Calu3 (cell line): Measurements from ENCODE around the gene NLRP7. TPM values are rescaled to one million over a fixed set of nuclear protein-coding genes. Genes with fewer than 3 reads are reported as not detected.

ENCODE experiments used
- BruUV-seq: library from RNA; stranded (reverse); fragments of 400-500 nt; replicated peaks from 2 replicates; lab custom pipeline; 2021; lab: Mats Ljungman, UMichigan
- CTCF ChIA-PET: fragments of 300-600 bp; sonication (Branson Sonifier 250); formaldehyde crosslinking; loops from one replicate; lab custom pipeline; 2022; ENCODE audit warnings: antibody characterized with exemption; lab: Charles Lee
- DNase-seq: peaks from one replicate; pipeline ENCODE4 v3.0.0; 2022
- H3K27ac Mint-ChIP-seq: one replicate; pipeline ENCODE4 v1.8.0; 2022; ENCODE audit warnings: mixed read lengths; ENCODE audit not compliant: unreplicated experiment
- H3K27me3 Mint-ChIP-seq: one replicate; pipeline ENCODE4 v1.8.0; 2022; ENCODE audit warnings: mixed read lengths; ENCODE audit not compliant: unreplicated experiment
- H3K36me3 Mint-ChIP-seq: one replicate; pipeline ENCODE4 v1.8.0; 2022; ENCODE audit warnings: mild to moderate bottlenecking, moderate library complexity, mixed read lengths; ENCODE audit not compliant: insufficient read depth, unreplicated experiment
- H3K4me1 Mint-ChIP-seq: one replicate; pipeline ENCODE4 v1.8.0; 2022; ENCODE audit warnings: mild to moderate bottlenecking, low read depth, mixed read lengths; ENCODE audit not compliant: unreplicated experiment
- H3K4me3 Mint-ChIP-seq: one replicate; pipeline ENCODE4 v1.8.0; 2022; ENCODE audit warnings: mild to moderate bottlenecking, low read depth, moderate library complexity, mixed read lengths; ENCODE audit not compliant: unreplicated experiment
- H3K9me3 Mint-ChIP-seq: one replicate; pipeline ENCODE4 v1.8.0; 2022; ENCODE audit warnings: low read depth, mixed read lengths; ENCODE audit not compliant: unreplicated experiment
- CTCF ChIP-seq: fragments of 200-600 bp; IDR thresholded peaks from one replicate; pipeline ENCODE4 v1.8.0; 2022; ENCODE audit warnings: antibody characterized with exemption; ENCODE audit not compliant: unreplicated experiment
- intact Hi-C: fragments of 100-400 bp; cut with micrococcal nuclease; formaldehyde crosslinking; loops from one replicate; pipeline ENCODE4 v1.10.0; 2022; ENCODE audit not compliant: unreplicated experiment
- total RNA-seq: library from RNA; stranded (reverse); gene quantifications from 2 replicates; pipeline ENCODE4 v1.2.3, GENCODE V29; 2022

Gene NLRP7
- total RNA-seq, 1 experiment from 2014 or later, result not detected

- no TSS peak for BruUV-seq
- H3K27me3 Mint-ChIP-seq, result peaks cover 59% of the 10 kb centered on the region
- no peaks in the 10 kb centered on the region for H3K4me1 Mint-ChIP-seq
- H3K9me3 Mint-ChIP-seq, result no peaks in the 10 kb centered on the region
- no peaks in the 10 kb centered on the region for H3K36me3 Mint-ChIP-seq
- DNase-seq, result no peak
- CTCF ChIA-PET, result interaction anchor here (0.7 kb wide), 1 partner anchor 12 kb away, joined by 3 read pairs; no protein-coding TSS in a partner anchor
- H3K4me3 Mint-ChIP-seq, result no peak overlapping the region
- intact Hi-C loops, result no loop called here
- no peak for TF ChIP-seq CTCF
- H3K27ac Mint-ChIP-seq, result no peak overlapping the region
Observed at GRCh38 chr19:54893406-54893805, 53.9 kb downstream of the NLRP7 start.

GRCh38 chr19:54889566-54889965 lies 57.8 kb downstream of the NLRP7 start:
- no peak for DNase-seq
- intact Hi-C loops, result no loop called here
- CTCF ChIA-PET, result interaction anchor here (0.7 kb wide), 1 partner anchor 660 kb away, joined by 3 read pairs; no protein-coding TSS in a partner anchor
- no peak for TF ChIP-seq CTCF
- Mint-ChIP-seq H3K4me1 (no peaks in the 10 kb centered on the region), H3K4me3 (no peak overlapping the region), H3K27me3 (peaks cover 25% of the 10 kb centered on the region), H3K27ac (no peak overlapping the region), H3K9me3 (no peaks in the 10 kb centered on the region), H3K36me3 (no peaks in the 10 kb centered on the region)
- no TSS peak for BruUV-seq

- no TSS peak for BruUV-seq
- Mint-ChIP-seq H3K4me3 (no peak overlapping the region), H3K9me3 (no peaks in the 10 kb centered on the region), H3K27me3 (peaks cover 25% of the 10 kb centered on the region), H3K4me1 (no peaks in the 10 kb centered on the region), H3K36me3 (no peaks in the 10 kb centered on the region), H3K27ac (no peak overlapping the region)
- no peak for TF ChIP-seq CTCF
- intact Hi-C loops, result no loop called here
- DNase-seq, result no peak
- CTCF ChIA-PET, result no interaction called here
Observed at GRCh38 chr19:54888239-54888638, 59.1 kb downstream of the NLRP7 start.

- Mint-ChIP-seq H3K4me1 (no peaks in the 10 kb centered on the region), H3K36me3 (no peaks in the 10 kb centered on the region), H3K4me3 (no peak overlapping the region), H3K27ac (no peak overlapping the region), H3K27me3 (peaks cover 49% of the 10 kb centered on the region), H3K9me3 (no peaks in the 10 kb centered on the region)
- TF ChIP-seq CTCF, result no peak
- DNase-seq, result no peak
- no TSS peak for BruUV-seq
- CTCF ChIA-PET, result no interaction called here
- intact Hi-C loops, result loop anchor here (5.0 kb wide), 1 partner anchor 34 kb away; no protein-coding TSS in a partner anchor
Observed at GRCh38 chr19:54883228-54883627, 64.1 kb downstream of the NLRP7 start.
